NCI-H2171 (cell line): ENCODE results near the gene LDLRAD3.

ENCODE experiments used
- DNase-seq: peaks from one replicate; lab custom pipeline; 2025; lab: John Stamatoyannopoulos, UW

LDLRAD3 gene

GRCh38 chr11:36278531-36279282, 334.8 kb downstream of the LDLRAD3 start:
- no peak for DNase-seq

GRCh38 chr11:36280531-36280930, 336.7 kb downstream of the LDLRAD3 start:
- DNase-seq: no peak
